ENCODE data around the gene C20orf204.
"Not testable (repeated sequence)": the region's sequence is repeated elsewhere in the genome, so short reads cannot be mapped to it uniquely, and the experiment has no call there.

Gene C20orf204

DNA sequence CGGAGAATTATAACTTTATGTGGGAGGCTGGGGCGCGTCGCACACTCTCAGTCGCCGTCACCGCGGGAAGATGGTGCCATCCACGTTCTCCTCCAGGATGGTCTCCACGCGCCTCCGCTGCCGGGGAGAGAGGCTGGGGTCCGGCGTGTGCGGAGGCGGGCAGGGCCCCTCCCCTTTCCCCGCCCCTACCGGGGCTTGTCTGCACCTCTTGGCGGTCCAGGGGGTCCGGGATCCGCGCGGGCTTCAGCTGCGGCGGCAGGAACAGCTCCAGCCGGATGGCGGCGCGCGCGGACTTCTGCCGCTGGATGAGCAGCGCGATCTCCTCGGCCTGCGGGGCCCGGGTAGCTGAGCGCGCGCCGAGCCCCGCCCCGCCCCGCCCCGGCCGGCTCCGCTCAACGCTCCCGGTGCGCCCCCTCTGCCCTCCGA lies 47.4 kb downstream of the C20orf204 start:
- no peak for DNase-seq (ENCODE audit: low read depth in 2 of 2)

DNA sequence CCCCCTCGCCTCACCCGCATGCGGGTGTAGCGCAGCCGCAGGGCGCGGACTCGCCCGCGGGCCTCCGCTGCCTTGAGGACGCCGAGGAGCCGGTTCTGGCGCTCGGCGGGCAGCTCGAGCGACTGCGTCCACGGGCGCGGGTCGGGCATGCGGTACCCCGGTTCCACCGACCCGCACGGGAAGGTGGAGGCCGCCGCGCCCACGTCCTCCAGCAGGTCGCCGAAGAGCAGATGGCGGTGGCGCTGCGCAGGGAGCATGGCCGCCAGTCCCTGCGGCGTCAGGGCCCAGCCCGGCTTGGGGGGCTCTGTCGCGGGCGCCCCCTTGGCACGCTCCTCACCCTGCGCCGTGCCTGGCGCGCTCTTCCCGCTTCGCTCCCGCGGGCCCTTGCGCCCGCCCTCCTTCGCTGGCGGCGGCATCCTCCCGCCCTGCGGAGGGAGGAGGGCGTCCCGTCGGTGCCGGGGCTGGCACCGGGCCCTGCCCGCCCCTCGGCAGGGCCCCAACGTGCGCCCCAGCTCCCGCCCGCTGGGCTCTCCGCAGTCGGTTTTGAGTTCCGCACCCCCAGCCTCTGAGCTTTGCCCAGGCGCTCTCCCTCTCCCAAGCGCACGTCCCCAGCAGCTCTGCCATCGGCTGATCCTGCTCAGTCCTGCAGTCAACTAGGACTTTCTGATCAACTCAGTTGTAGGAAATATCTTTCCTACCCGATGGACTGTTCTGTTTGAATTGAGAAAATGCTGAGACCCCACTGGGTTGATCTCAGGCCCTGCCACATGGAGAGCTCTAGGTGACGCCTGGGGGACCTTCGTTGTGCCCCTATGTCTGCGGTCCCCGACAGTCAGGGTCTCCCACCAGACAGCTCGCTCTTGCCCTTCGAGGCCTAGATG lies 48.1 kb downstream of the C20orf204 start, which contains the start of gene LKAAEAR1:
TSS of gene LKAAEAR1 (minus strand) at position 595 of the 881 bp plus-strand sequence. CDS start at position 416, 179 bp downstream.
- no peak for DNase-seq (ENCODE audit: low read depth in 2 of 2)

DNA sequence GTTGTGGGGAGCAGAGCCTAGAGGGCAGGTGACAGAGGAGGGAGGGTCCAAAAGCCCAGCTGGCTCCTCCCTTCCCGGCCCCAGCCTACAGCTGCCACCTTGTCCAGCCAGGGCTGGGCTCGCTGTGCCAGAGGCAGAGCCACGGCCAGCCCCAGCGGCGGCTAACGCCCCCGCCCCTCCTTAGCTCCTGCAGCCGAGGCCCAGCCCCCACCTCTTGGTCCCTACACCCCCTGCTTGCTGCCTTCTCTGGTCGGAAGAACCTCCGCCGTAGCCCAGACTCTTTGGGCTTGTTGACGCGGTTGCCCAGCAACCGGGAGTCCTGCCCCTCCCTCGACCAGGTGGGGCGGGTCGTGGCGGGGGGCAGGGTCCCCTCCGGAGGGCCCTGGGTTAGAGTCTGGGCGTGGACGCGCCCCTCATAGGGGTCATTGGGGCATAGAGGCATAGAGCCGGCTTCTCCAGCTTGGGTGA lies 48.7 kb downstream of the C20orf204 start:
- DNase-seq (ENCODE audit: low read depth in 2 of 2), result no peak

DNA sequence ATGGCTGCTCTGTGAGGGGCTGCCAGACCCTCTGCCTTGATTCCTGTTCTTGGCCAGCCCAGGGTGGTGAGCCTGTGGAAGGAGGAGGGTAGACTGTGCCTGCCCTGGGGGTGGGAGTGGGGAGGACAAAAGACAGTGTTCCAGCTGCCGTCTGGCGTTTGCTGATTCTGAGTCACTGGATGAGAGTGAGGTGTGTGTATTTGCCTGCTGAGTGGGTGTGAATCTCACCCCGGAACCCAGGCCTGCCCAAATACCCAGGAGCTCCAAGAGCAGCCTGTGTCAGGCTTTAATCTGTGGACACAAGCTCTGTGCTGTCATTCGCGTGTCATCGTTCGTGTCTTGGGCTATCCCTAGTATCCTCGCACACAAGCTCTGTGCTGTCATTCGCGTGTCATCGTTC lies 50.8 kb downstream of the C20orf204 start:
- DNase-seq (ENCODE audit: low read depth in 2 of 2), result no peak

DNA sequence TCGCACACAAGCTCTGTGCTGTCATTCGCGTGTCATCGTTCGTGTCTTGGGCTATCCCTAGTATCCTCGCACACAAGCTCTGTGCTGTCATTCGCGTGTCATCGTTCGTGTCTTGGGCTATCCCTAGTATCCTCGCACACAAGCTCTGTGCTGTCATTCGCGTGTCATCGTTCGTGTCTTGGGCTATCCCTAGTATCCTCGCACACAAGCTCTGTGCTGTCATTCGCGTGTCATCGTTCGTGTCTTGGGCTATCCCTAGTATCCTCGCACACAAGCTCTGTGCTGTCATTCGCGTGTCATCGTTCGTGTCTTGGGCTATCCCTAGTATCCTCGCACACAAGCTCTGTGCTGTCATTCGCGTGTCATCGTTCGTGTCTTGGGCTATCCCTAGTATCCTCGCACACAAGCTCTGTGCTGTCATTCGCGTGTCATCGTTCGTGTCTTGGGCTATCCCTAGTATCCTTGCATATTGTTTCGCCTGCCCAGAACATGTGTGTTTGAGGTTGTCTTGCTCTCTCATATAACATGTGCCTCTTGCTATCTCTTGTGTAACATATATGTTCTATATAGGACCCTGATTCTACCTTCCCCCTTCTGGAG lies 51.3 kb downstream of the C20orf204 start:
- DNase-seq (ENCODE audit: low read depth in 2 of 2), result not testable (repeated sequence)

DNA sequence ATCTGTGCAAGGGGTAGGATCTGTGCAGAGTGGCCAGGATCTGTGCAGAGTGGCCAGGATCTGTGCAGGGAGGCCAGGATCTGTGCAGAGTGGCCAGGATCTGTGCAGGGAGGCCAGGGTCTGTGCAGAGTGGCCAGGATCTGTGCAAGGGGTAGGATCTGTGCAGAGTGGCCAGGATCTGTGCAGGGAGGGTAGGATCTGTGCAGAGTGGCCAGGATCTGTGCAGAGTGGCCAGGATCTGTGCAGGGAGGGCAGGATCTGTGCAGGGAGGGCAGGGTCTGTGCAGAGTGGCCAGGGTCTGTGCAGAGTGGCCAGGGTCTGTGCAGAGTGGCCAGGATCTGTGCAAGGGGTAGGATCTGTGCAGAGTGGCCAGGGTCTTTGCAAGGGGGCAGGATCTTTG lies 52.6 kb downstream of the C20orf204 start:
- not testable (repeated sequence) for DNase-seq (ENCODE audit: low read depth in 2 of 2)
